H7 (cell line): ENCODE data around the gene UPK3A. TPM values are rescaled to one million over a fixed set of nuclear protein-coding genes. Genes with fewer than 3 reads are reported as not detected.

Experiments used
- total RNA-seq: library from RNA; depleted of rRNA; stranded (reverse); fragments of >200 nt; shearing (Covaris generic); gene quantifications from 2 replicates; pipeline ENCODE4 v1.2.3, GENCODE V29; 2014; rRNA removed

UPK3A gene
- total RNA-seq, 1 experiment from 2014 or later: not detected

Other genes with a start within 250 kb of the UPK3A start
- gene NUP50, start 121.0 kb upstream of the UPK3A start, total RNA-seq: 82.6 and 89.0 TPM in 2 replicates
- gene KIAA0930, start 44.1 kb upstream of the UPK3A start, total RNA-seq: 37.5 and 43.9 TPM in 2 replicates
- gene FAM118A, start 25.0 kb downstream of the UPK3A start, total RNA-seq: 15.7 and 31.1 TPM in 2 replicates
- gene SMC1B, start 128.7 kb downstream of the UPK3A start, total RNA-seq: 0.07 TPM in 1 of 2 replicates, not detected in the other
- gene RIBC2, start 128.7 kb downstream of the UPK3A start, total RNA-seq: 1.9 and 2.2 TPM in 2 replicates
- 126 and 132 TPM in 2 replicates for gene FBLN1, start 217.9 kb downstream of the UPK3A start, total RNA-seq